Amniotic stem cell (primary cell): Measurements from ENCODE around the gene THYN1.

Source experiments
- DNase-seq: peaks from one replicate; lab custom pipeline; 2025; lab: John Stamatoyannopoulos, UW

Gene THYN1

DNA sequence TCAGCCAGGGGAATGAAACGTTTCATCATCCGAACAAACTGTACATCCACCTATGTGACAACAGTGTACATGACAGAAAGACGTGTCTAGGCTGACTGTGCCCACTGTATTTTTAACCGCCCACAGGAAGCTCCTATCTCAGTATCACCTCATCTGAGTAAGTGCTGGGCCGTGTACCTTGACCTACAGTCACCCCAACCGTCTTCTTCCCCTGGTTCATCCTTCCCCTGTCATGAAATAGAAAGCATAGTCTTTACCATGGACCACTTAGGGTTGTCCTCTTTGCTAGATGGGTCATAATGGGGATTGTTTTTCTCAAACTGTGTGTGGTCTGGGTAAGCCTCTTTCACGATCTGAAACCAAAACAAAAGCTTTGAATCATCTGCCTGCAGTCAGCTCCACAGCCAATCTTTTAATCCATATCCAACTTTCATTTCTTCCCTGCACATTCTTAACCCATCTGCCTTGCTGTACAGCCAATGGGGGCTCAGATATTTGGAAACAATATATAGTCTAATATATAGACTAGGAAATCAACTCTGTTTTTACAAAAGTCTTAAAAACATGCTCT is 4.2 kb downstream of the THYN1 start:
- DNase-seq, result no peak

DNA sequence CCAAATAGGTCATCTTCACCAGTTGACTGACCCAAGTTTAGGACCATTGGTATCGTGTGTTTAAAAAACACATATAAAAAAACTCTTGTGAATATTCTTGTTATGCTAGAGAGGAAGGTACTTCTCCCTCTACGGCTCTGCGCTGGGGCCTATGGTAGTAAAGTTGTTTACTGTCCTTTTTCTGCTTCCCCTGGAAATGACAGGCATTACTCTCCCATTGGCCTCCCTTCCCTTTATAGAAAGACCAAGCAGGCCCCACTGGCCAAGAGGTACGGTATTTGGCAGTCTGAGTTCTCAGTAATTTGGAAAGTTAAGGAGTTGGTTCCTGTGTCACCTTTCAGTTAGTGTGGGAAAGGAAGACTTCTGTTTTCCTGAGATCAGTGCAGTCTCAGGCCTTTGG is 6.5 kb downstream of the THYN1 start:
- DNase-seq, result no peak

- DNase-seq, result no peak
These were observed 7.1 kb downstream of the THYN1 start for GRCh38 chr11:134246100-134246499.

GRCh38 chr11:134245434-134245833 is 7.7 kb downstream of the THYN1 start:
- DNase-seq, result no peak

GRCh38 chr11:134244593-134244992 is 8.6 kb downstream of the THYN1 start:
- no peak for DNase-seq

DNA sequence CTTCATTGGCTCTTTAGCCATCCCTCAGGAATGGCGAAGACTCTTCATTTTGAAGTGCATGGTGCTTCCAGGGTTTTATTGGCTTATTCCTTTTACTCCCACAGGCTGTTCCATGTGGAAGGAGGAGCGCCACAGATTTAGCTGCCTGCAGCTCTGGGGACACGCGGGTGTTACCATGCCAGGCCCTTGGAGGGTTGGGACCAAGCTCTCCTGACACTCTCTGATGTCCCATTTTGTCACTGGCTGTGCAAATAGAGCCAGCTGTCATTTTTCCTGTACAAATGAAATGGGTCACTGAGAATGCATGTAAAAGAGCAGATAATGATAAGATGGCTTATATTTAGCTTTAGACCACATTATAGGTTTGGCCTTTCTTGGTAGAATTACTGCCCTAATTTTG is 9.2 kb downstream of the THYN1 start:
- no peak for DNase-seq

GRCh38 chr11:134242376-134242775 is 10.8 kb downstream of the THYN1 start:
- DNase-seq, result no peak

GRCh38 chr11:134240592-134240991 is 12.6 kb downstream of the THYN1 start:
- no peak for DNase-seq

DNA sequence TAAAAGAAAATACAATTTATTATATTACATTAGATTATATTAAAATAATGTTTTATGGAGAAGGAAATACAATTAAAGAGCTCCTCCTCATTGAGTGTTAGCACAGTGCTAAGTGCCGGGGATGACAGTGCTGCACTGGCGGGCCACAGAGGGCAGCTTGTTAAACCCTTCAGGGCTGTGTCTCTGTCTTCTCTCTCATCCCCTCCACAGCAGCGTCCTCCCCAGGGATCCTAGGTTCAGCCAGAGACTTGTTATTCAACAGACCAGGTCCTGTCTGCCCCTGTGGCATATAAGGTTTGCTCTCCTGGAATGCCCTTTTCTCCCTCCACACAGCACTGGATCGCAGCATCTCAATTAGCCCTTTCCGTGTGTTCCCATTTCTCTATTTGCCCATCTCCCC is 14.2 kb downstream of the THYN1 start:
- no peak for DNase-seq

DNA sequence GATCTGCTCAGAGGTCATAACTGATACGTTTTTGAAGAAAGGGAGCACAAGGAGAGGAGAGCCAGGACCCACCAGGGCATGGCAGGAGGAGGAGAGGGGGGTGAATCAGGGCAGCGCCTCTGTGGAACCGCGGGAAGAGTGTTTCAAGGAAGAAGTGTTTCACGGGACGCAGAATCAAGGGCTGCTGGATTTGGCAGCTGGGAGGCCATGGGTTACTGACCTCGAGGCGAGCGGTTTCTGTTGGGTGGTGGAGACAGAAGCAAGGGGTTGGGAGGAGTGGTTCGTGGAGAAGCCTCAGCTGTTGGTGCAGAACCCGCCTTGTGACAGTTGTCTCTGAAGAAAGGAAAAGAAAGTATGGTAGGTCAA is 15.6 kb downstream of the THYN1 start:
- no peak for DNase-seq

DNA sequence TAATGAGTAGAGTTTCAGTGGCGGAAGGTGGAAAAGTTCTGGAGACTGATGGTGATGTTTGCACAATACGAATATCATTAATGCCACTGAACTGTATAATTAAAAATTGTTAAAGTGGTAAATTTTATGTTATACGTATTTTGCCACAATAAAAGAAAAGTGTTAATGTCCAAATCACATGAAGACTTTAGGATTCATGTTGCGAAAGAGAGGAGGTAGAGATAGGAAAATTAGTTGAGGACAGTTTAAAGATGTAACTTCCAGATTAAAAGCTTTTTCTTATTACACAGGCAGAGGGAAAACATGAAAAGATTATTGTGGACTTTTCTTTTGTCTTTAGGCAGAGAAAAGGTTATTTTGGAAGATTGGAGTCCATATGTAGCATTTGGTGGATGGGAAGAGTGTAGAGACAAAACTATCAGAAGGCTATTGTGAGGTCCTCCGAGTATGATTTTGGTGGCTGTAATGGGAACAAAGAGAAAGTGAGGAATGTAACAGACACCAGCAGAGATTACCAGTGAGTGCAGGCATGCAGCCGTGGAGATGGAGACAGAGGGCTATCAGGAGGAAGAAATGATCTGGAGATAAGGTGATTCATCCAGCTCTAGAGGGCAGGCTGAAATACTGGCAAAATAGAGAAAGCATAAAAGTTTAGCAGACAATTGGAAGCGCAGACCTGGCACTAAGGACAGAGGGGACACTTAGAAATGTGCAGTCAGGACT is 16.2 kb downstream of the THYN1 start:
- no peak for DNase-seq

GRCh38 chr11:134235399-134235798 is 17.8 kb downstream of the THYN1 start:
- no peak for DNase-seq

GRCh38 chr11:134233729-134234179 is 19.4 kb downstream of the THYN1 start:
- DNase-seq, result no peak

DNA sequence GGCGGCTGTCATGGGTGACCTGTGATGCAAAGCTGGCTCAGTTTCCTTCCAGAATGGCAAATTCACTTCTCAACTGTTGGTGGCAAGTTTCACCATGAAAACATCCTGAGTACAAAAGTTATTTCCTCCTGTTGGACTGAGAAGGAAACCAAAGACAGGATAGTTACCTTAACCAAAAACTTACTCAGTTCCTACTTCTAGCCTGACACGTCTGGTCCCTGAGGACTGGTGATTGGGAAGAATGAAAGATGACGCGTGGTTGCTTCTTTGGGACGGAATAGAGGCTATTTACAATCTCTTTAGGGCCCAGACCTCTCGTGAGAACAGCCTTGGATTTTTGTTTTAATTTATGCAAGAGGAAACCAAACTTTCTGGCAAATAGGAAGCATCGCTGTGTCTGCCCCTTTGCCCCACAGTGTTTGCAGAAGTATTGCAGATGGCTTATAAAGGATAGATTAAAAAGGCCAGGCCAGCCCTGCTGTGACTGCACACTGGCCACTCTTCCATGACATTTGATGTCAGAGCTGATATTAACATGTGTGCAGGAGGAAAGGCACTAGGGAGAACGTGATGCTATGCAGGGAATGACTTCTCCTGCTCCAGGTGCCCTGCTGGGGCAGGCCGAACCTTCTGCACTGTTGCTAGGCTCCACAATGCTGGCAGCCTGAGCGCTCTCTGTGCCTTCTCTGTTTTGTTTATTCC is 21.0 kb downstream of the THYN1 start:
- no peak for DNase-seq

DNA sequence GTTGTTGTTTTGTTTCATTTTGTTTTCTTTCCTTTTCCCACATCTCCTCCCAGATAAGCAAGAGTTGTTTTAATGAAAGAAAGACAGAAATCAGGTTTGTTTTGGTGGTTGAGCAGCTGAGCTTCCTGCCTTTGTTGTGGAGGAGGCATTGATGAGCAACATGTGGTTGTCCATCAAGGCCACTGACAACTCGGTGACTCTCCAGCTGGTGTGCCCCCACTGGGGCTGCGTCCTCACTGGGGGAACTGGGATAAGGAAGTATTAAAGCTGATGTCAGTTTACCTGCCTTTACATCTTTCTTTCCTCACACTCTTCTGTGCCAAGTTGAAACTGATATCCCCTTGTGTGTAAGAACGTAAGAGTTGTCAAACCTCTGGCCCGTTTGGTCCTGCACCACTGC is 22.8 kb downstream of the THYN1 start:
- no peak for DNase-seq

DNA sequence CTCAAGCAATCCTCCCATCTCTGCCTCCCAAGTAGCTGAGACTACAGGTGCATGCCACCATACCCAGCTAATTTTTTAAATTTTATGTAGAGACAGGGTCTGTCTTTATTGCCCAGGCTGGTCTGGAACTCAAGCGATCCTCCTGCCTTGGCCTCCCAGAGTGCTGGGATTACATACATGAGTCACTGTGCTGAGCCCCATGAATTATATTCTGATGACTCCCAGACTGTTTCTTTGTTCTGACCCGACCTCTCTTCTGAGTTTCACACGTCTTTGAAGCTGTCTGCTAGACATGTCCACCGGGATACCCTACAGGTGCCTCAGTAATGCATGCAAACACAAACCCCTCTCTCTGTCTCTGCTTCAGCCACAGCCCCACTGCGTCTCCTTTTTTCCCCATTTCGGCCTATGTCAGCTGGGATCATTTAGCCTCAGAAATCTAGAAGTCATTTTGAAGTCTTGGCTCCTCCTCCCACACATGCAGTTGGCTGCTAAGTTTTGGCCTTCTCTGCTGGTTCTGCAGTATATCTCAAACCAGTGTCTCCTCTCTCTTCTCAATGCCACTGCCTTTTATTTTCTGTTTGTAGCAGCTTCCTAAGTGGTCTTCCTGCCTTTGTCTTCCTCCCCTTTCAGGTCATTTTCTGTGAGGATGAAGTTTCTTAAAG is 23.9 kb downstream of the THYN1 start:
- no peak for DNase-seq

DNA sequence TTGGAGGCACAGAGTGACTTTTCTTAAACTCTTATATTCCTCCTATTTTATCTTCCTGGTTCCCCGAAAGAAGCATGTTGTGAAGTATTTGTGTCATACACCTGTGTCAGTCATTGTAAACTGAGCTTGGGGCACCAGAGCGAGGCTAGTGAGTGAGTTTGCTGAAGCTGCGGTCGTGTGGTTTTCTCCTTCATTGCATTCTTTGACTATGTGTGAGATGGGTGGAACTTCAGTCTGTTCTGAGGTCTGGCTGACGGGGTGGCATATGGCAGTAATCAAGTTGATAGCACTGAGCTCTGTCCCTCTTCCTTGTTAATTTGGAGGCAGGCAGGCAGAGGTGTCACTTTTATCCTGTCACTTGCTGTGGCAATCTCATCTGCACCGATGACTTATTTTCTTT is 24.5 kb downstream of the THYN1 start:
- DNase-seq, result no peak

DNA sequence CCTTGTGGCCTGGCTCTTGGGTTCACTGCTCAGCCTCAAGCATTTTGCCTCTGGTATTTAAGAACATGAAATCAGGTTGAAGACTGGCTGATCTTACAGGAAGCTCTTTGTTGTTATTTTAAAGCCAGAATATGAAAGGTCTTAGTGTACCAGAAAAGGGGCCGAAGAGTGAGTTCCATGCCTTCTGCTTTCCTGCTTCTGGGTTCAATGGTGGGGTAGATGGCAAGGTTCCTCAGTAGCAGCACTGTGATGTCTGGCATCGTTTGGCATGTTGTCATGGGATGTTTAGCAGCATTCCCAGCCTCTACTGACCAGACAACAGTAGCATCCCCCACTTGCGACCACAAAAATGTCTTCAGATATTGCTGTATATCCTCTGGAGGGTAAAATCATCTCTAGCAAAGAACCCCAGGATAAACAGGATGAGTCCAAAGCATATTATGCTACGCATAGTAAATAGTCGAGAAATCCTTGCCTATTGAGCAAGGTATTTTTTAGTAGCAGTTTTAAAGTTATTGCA is 26.3 kb downstream of the THYN1 start:
- DNase-seq, result no peak

- DNase-seq, result no peak
These were observed 28.2 kb downstream of the THYN1 start for GRCh38 chr11:134224710-134225664.

DNA sequence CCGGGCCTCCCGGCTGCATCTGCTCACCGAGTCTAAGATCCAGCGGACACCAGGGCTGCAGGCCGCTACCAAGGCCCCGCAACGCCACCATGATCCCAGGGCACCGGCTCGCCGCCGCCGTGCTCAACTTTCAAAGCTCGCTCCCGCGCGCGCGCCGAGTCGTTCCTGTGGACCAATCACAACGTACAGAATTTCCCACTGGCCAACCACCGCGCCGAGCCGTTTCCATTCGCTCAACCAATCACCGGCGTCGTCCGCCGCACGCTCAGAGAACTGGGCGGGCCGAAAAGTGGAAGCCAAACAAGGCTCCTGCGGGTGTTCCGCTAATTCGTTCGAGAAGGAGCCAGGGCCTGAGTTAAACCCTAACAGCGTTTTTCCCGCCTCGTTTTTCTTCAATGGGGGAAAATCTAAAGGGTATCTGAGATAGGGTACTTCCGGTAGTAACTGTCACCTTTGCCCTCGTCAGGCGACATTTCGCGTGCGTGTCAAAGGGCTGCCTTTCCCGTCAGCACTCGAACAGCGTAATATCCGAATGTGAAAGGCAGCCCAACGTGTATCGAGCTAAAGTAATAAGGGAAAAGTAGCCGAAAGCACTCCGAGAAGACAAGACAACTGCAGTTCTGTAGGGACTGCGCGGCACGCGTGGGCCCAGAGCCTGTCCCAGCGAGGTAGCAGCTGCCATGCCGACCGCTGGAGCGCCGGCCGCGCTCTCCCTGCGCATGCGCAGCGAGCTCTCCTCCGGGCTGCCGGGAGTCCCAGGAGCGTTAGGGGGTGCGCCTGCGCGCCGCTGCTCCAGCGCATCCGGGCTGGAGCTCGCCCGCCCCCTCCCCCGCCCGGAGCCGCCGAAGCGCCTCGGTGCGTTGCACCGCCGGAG is 29.1 kb downstream of the THYN1 start, which contains the start of the genes NCAPD3 and VPS26B:
Gene NCAPD3, minus strand, starts transcription at position 132 of the 874 bp plus-strand sequence. Its CDS starts 41 bp downstream, at position 91.
Gene VPS26B, plus strand, starts transcription at position 836 of the 874 bp plus-strand sequence. CDS start 452 bp downstream, outside the sequence.
- peak; percentile 94 for DNase-seq
